Hypothalamus (tissue), 51 donors: ENCODE results near the gene RPTOR.

Experiments
- DNase-seq, 51 donors: peaks; one replicate each; lab custom pipeline; 2025; lab: John Stamatoyannopoulos, UW

RPTOR gene

GRCh38 chr17:81010935-81011334 lies 466.3 kb downstream of the RPTOR start:
- no peak for DNase-seq

- no peak for DNase-seq
Measured at GRCh38 chr17:81011951-81012350, 467.3 kb downstream of the RPTOR start.

- no peak for DNase-seq
Measured at GRCh38 chr17:81012574-81013447, 468.2 kb downstream of the RPTOR start.

- DNase-seq = no peak
Measured at GRCh38 chr17:81013642-81014041, 469.0 kb downstream of the RPTOR start.

GRCh38 chr17:81015136-81015535 lies 470.5 kb downstream of the RPTOR start:
- DNase-seq = no peak
